ENCODE data around the gene MICAL1.

DNA sequence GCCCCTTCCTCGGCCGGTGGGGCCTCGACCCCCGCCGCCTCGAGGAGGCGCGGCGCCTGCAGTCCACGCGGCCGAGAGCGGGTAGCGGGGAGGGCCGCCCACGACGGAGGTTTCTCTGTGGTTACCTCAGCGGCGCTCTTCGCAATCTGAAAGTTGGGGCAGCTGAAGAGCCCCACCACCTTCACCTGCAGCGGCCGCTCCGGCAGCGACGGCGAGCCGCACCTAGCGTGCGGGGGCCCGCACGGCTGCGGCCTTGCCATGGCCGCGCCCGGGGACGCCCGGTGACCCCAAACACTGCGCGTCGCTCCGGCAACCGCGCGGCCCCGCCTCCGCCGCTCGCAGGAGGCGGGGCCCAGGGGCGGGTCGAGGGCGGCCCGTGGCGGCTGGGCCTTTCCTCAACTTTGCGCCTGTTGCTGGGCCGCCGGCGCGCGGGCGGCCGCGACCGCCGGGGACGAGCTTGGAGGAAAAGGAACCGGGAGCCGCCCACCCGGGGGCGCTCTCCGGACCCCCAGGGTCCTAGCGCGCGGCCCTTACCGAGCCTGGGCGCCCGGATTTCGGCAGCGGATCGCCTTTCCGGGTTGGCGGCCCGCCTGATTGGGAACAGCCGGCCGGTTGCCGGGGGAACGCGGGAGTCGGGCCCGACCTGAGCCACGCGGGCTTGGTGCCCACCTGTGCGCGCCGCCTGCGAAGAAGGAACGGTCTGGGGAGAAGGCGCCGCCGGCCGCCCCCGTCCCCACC lies 15.1 kb downstream of the MICAL1 start, which contains the start of the genes PPIL6 and SMPD2:
- TF ChIP-seq GATA3 (IDR thresholded peaks at IDR 0.05; ENCODE audit: low read depth, low read length) = no peak
- no peak for TF ChIP-seq GATA2 (IDR thresholded peaks at IDR 0.05; ENCODE audit: low read depth, low read length)

All from SH-SY5Y (cell line).